SK-N-SH (cell line): ENCODE measurements around the gene OR6V1. TPM values are rescaled to one million over a fixed set of nuclear protein-coding genes. Genes with fewer than 3 reads are reported as not detected.

Experiments
- CTCF ChIA-PET: fragments of 300-600, 350-600 bp; formaldehyde crosslinking; extraction: SDS; loops from one replicate; lab custom pipeline; 2021; lab: Yijun Ruan, JAX
- POLR2A ChIA-PET: fragments of 350-600 bp; sonication (Branson Sonifier 250); formaldehyde crosslinking; extraction: SDS; loops from one replicate; lab custom pipeline; 2020; ENCODE audit warnings: antibody characterized with exemption, inconsistent platforms; lab: Yijun Ruan, JAX
- DNase-seq: peaks from one replicate; pipeline ENCODE4 v3.0.0; 2012
- H2AFZ ChIP-seq: fragments of 200-600 bp; sonication (generic); 2 replicates; pipeline ENCODE4 v1.8.1; 2016; ENCODE audit warnings: antibody characterized with exemption, mild to moderate bottlenecking, low read depth
- H3F3A ChIP-seq: fragments of 200-600 bp; sonication (generic); replicated peaks from 2 replicates; pipeline ENCODE3; 2016; ENCODE audit warnings: antibody characterized with exemption, mild to moderate bottlenecking; ENCODE audit not compliant: insufficient read depth
- H3K27ac ChIP-seq, 2 experiments: fragments of 200-500 bp in 1 of 2; fragments of 200-600 bp in 1 of 2; sonication (Bioruptor generic) in 1 of 2; sonication (generic), shearing (Covaris generic) in 1 of 2; 2 replicates each; pipeline versions ENCODE4 v1.5.1 to v1.6.1; 2014 to 2016; ENCODE audit warnings: low read depth in 2 of 2, inconsistent platforms in 1 of 2, low read length in 1 of 2, mild to moderate bottlenecking in 1 of 2, mixed read lengths in 1 of 2
- H3K27me3 ChIP-seq: fragments of 200-600 bp; sonication (generic), shearing (Covaris generic); 2 replicates; pipeline ENCODE4 v1.6.1; 2016; ENCODE audit warnings: mixed run types; ENCODE audit not compliant: insufficient read depth
- H3K36me3 ChIP-seq, 2 experiments: fragments of 200-500 bp in 1 of 2; fragments of 200-600 bp in 1 of 2; sonication (Bioruptor generic) in 1 of 2; sonication (generic) in 1 of 2; replicated peaks in 1 of 2; 2 replicates each; pipeline versions ENCODE3 to v1.5.1; 2014 to 2016; ENCODE audit warnings: low read length in 1 of 2, mild to moderate bottlenecking in 1 of 2; ENCODE audit not compliant: insufficient read depth in 2 of 2, control insufficient read depth in 1 of 2
- H3K4me1 ChIP-seq, 2 experiments: fragments of 200-500 bp in 1 of 2; fragments of 200-600 bp in 1 of 2; sonication (Bioruptor generic) in 1 of 2; sonication (generic), shearing (Covaris generic) in 1 of 2; 2 replicates each; pipeline versions ENCODE4 v1.5.1 to v1.6.1; 2014 to 2016; ENCODE audit warnings: low read depth in 1 of 2, low read length in 1 of 2, mixed run types in 1 of 2; ENCODE audit not compliant: insufficient read depth in 2 of 2, control insufficient read depth in 1 of 2
- H3K4me2 ChIP-seq: fragments of 200-600 bp; sonication (generic), shearing (Covaris generic); 2 replicates; pipeline ENCODE4 v1.6.1; 2017; ENCODE audit warnings: mixed run types
- H3K4me3 ChIP-seq, 2 experiments: fragments of 200-500 bp in 1 of 2; fragments of 200-600 bp in 1 of 2; sonication (Bioruptor generic) in 1 of 2; sonication (generic), shearing (Covaris generic) in 1 of 2; 2 replicates each; pipeline versions ENCODE4 v1.5.1 to v1.8.1; 2014 to 2016; ENCODE audit warnings: low read depth in 2 of 2, inconsistent platforms in 1 of 2, low read length in 1 of 2, mild to moderate bottlenecking in 1 of 2, mixed read lengths in 1 of 2, moderate library complexity in 1 of 2
- H3K79me2 ChIP-seq: fragments of 200-600 bp; sonication (generic); 2 replicates; pipeline ENCODE4 v1.8.1; 2017; ENCODE audit warnings: mild to moderate bottlenecking; ENCODE audit not compliant: insufficient read depth
- H3K9ac ChIP-seq: fragments of 200-600 bp; sonication (generic); 2 replicates; pipeline ENCODE4 v1.6.1; 2017; ENCODE audit warnings: mixed run types
- H3K9me2 ChIP-seq: fragments of 200-600 bp; sonication (generic); 2 replicates; pipeline ENCODE4 v1.6.1; 2017; ENCODE audit warnings: mixed run types
- H3K9me3 ChIP-seq: fragments of 200-600 bp; sonication (generic); 2 replicates; pipeline ENCODE4 v1.6.1; 2017; ENCODE audit warnings: mixed run types, mild to moderate bottlenecking, moderate library complexity
- H4K20me1 ChIP-seq: fragments of 200-600 bp; sonication (generic); 2 replicates; pipeline ENCODE4 v1.6.1; 2017; ENCODE audit warnings: mild to moderate bottlenecking, mixed run types; ENCODE audit not compliant: insufficient read depth
- CHD2 ChIP-seq: fragments of 150-350 bp; IDR thresholded peaks from 2 replicates; pipeline ENCODE4 v1.6.1; 2018; ENCODE audit warnings: low read length; ENCODE audit not compliant: partially characterized antibody
- EP300 ChIP-seq, 2 experiments: IDR thresholded peaks; 2 replicates each; pipeline versions ENCODE4 v1.4.0 to v1.6.1; 2012; ENCODE audit warnings: borderline replicate concordance in 1 of 2, low read depth in 1 of 2, low read length in 1 of 2
- EZH2phosphoT487 ChIP-seq: fragments of 200-600 bp; sonication (generic); IDR thresholded peaks from 2 replicates; pipeline ENCODE4 v1.6.1; 2017; ENCODE audit warnings: low read depth, mixed run types, mild to moderate bottlenecking, antibody characterized with exemption, moderate library complexity, borderline replicate concordance
- FOXJ3 ChIP-seq: sonication (generic); formaldehyde crosslinking; IDR thresholded peaks from 2 replicates; pipeline ENCODE4 v1.5.1; 2020; ENCODE audit warnings: mild to moderate bottlenecking, missing genetic modification reagents
- GABPA ChIP-seq: IDR thresholded peaks from 2 replicates; pipeline ENCODE4 v1.4.0; 2012; ENCODE audit warnings: low read depth, mild to moderate bottlenecking
- GATA2 ChIP-seq: sonication (generic); formaldehyde crosslinking; IDR thresholded peaks from 2 replicates; pipeline ENCODE4 v1.5.0; 2020; ENCODE audit warnings: mild to moderate bottlenecking, missing genetic modification reagents
- MEF2A ChIP-seq: IDR thresholded peaks from 2 replicates; pipeline ENCODE4 v1.4.0; 2012; ENCODE audit warnings: low read depth, borderline replicate concordance
- POLR2AphosphoS5 ChIP-seq: IDR thresholded peaks from 2 replicates; pipeline ENCODE4 v1.6.1; 2012; ENCODE audit warnings: low read depth, low read length
- RAD21 ChIP-seq: IDR thresholded peaks from 2 replicates; pipeline ENCODE4 v1.6.1; 2012; ENCODE audit warnings: mild to moderate bottlenecking, low read length
- SIN3A ChIP-seq: IDR thresholded peaks from 2 replicates; pipeline ENCODE4 v1.6.1; 2012; ENCODE audit warnings: low read depth, mild to moderate bottlenecking, low read length, moderate library complexity, borderline replicate concordance
- TAF1 ChIP-seq: IDR thresholded peaks from 2 replicates; pipeline ENCODE4 v1.6.1; 2012; ENCODE audit warnings: low read depth, mild to moderate bottlenecking, low read length, moderate library complexity, borderline replicate concordance
- TCF12 ChIP-seq: IDR thresholded peaks from 2 replicates; pipeline ENCODE4 v1.4.0; 2012
- whole genome bisulfite sequencing: methylation state at CpG from one replicate; pipeline ENCODE4 v1.1.6; 2017; ENCODE audit warnings: low lambda C conversion rate; 5-methylcytosine and 5-hydroxymethylcytosine counted together
- polyA plus RNA-seq, 3 experiments: library from polyadenylated mRNA; depleted of rRNA; stranded (reverse); fragments of >200 nt; gene quantifications; 2 replicates each; pipeline ENCODE4 v1.2.3, GENCODE V29; 2012
- TF ChIP-seq, protein P1 (sequence below): fragments of 150-350 bp; IDR thresholded peaks from 2 replicates; pipeline ENCODE4 v1.6.1; 2016; ENCODE audit warnings: mild to moderate bottlenecking, low read depth, low read length
- TF ChIP-seq, protein P2 (sequence below): fragments of 200-600 bp; sonication (generic); IDR thresholded peaks from 2 replicates; pipeline ENCODE4 v1.6.1; 2017; ENCODE audit warnings: antibody characterized with exemption, mild to moderate bottlenecking, moderate library complexity
- TF ChIP-seq, protein P3 (sequence below): IDR thresholded peaks from 2 replicates; pipeline ENCODE4 v1.6.1; 2012; ENCODE audit warnings: mild to moderate bottlenecking, low read depth, low read length, moderate library complexity
- TF ChIP-seq, protein P4 (sequence below): IDR thresholded peaks from 2 replicates; pipeline ENCODE4 v1.4.0; 2012; ENCODE audit warnings: low read depth, borderline replicate concordance
- TF ChIP-seq, protein P5 (sequence below): fragments of 150-350 bp; IDR thresholded peaks from 2 replicates; pipeline ENCODE4 v1.6.1; 2017; ENCODE audit warnings: antibody characterized with exemption, low read length, low read depth, borderline replicate concordance
- TF ChIP-seq, protein P6 (sequence below): IDR thresholded peaks from 2 replicates; pipeline ENCODE4; 2012

OR6V1 gene
- polyA plus RNA-seq, 1 of the 3 experiments (the other 2 are of a cell fraction): not detected

DNA sequence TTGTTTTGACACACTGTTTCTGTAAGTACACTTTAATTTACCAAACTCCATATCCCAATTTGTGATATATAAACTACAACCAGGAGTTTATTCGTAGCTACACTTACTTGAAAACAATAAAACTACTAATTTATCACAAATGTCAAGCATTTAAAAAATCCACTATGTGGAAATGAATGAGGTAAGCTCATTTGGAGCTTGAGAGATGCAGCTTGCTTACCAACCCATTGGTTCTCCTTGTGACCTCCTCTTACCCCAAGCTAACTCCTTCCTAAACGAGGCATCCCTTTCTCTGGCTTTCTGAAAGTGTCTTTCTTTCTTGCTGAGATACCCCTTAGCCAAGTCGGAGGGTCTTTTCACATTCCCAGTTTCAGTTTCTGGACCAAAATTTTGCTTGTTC, 2.5 kb downstream of the OR6V1 start:
- Histone ChIP-seq H3F3A (no peaks in the 10 kb centered on the region), H3K9ac (no peak overlapping the region), H3K9me2 (no peaks in the 10 kb centered on the region), H3K4me1 (no peaks in the 10 kb centered on the region), H3K4me2 (no peak overlapping the region), H3K4me3 (no peak overlapping the region), H2AFZ (no peak overlapping the region), H3K36me3 (no peaks in the 10 kb centered on the region), H3K27ac (no peak overlapping the region), H3K27me3 (no peaks in the 10 kb centered on the region), H4K20me1 (no peaks in the 10 kb centered on the region), H3K9me3 (no peaks in the 10 kb centered on the region), H3K79me2 (no peaks in the 10 kb centered on the region)
- no peak for DNase-seq
- 2% methylated on average over 3 of the region's 3 CpGs for whole genome bisulfite sequencing
- CTCF ChIA-PET: interaction anchor here (1.1 kb wide), 2 partner anchors 161 to 362 kb away, joined by 4 to 5 read pairs; no protein-coding TSS in a partner anchor
- POLR2A ChIA-PET: no interaction called here
- TF ChIP-seq, protein P1, sequence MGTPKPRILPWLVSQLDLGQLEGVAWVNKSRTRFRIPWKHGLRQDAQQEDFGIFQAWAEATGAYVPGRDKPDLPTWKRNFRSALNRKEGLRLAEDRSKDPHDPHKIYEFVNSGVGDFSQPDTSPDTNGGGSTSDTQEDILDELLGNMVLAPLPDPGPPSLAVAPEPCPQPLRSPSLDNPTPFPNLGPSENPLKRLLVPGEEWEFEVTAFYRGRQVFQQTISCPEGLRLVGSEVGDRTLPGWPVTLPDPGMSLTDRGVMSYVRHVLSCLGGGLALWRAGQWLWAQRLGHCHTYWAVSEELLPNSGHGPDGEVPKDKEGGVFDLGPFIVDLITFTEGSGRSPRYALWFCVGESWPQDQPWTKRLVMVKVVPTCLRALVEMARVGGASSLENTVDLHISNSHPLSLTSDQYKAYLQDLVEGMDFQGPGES: no peak
- TF ChIP-seq, protein P2, sequence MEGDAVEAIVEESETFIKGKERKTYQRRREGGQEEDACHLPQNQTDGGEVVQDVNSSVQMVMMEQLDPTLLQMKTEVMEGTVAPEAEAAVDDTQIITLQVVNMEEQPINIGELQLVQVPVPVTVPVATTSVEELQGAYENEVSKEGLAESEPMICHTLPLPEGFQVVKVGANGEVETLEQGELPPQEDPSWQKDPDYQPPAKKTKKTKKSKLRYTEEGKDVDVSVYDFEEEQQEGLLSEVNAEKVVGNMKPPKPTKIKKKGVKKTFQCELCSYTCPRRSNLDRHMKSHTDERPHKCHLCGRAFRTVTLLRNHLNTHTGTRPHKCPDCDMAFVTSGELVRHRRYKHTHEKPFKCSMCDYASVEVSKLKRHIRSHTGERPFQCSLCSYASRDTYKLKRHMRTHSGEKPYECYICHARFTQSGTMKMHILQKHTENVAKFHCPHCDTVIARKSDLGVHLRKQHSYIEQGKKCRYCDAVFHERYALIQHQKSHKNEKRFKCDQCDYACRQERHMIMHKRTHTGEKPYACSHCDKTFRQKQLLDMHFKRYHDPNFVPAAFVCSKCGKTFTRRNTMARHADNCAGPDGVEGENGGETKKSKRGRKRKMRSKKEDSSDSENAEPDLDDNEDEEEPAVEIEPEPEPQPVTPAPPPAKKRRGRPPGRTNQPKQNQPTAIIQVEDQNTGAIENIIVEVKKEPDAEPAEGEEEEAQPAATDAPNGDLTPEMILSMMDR: no peak
- TF ChIP-seq EZH2phosphoT487 (no peak), MEF2A (no peak), SIN3A (no peak), GATA2 (CRISPR knock-in tag) (no peak), GABPA (no peak), POLR2AphosphoS5 (no peak), EP300 (IDR thresholded peaks at IDR 0.05; ENCODE audit: borderline replicate concordance in 1 of 2, low read depth in 1 of 2, low read length in 1 of 2) (no peak), TAF1 (no peak), RAD21 (no peak), CHD2 (no peak), FOXJ3 (CRISPR knock-in tag) (no peak), TCF12 (no peak)
- TF ChIP-seq, protein P3, sequence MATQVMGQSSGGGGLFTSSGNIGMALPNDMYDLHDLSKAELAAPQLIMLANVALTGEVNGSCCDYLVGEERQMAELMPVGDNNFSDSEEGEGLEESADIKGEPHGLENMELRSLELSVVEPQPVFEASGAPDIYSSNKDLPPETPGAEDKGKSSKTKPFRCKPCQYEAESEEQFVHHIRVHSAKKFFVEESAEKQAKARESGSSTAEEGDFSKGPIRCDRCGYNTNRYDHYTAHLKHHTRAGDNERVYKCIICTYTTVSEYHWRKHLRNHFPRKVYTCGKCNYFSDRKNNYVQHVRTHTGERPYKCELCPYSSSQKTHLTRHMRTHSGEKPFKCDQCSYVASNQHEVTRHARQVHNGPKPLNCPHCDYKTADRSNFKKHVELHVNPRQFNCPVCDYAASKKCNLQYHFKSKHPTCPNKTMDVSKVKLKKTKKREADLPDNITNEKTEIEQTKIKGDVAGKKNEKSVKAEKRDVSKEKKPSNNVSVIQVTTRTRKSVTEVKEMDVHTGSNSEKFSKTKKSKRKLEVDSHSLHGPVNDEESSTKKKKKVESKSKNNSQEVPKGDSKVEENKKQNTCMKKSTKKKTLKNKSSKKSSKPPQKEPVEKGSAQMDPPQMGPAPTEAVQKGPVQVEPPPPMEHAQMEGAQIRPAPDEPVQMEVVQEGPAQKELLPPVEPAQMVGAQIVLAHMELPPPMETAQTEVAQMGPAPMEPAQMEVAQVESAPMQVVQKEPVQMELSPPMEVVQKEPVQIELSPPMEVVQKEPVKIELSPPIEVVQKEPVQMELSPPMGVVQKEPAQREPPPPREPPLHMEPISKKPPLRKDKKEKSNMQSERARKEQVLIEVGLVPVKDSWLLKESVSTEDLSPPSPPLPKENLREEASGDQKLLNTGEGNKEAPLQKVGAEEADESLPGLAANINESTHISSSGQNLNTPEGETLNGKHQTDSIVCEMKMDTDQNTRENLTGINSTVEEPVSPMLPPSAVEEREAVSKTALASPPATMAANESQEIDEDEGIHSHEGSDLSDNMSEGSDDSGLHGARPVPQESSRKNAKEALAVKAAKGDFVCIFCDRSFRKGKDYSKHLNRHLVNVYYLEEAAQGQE: no peak
- TF ChIP-seq, protein P4, sequence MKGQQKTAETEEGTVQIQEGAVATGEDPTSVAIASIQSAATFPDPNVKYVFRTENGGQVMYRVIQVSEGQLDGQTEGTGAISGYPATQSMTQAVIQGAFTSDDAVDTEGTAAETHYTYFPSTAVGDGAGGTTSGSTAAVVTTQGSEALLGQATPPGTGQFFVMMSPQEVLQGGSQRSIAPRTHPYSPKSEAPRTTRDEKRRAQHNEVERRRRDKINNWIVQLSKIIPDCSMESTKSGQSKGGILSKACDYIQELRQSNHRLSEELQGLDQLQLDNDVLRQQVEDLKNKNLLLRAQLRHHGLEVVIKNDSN: no peak
- TF ChIP-seq, protein P5, sequence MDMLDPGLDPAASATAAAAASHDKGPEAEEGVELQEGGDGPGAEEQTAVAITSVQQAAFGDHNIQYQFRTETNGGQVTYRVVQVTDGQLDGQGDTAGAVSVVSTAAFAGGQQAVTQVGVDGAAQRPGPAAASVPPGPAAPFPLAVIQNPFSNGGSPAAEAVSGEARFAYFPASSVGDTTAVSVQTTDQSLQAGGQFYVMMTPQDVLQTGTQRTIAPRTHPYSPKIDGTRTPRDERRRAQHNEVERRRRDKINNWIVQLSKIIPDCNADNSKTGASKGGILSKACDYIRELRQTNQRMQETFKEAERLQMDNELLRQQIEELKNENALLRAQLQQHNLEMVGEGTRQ: no peak
- TF ChIP-seq, protein P6, sequence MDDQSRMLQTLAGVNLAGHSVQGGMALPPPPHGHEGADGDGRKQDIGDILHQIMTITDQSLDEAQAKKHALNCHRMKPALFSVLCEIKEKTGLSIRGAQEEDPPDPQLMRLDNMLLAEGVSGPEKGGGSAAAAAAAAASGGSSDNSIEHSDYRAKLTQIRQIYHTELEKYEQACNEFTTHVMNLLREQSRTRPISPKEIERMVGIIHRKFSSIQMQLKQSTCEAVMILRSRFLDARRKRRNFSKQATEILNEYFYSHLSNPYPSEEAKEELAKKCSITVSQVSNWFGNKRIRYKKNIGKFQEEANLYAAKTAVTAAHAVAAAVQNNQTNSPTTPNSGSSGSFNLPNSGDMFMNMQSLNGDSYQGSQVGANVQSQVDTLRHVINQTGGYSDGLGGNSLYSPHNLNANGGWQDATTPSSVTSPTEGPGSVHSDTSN: no peak
